ENCODE results near the gene PHLDA2. TPM values are rescaled to one million over a fixed set of nuclear protein-coding genes. Genes with fewer than 3 reads are reported as not detected.

PHLDA2 gene
- total and polyA plus RNA-seq, 7 donors: 1.7 to 37.9 (median 35.4) TPM; not detected in 3

DNA sequence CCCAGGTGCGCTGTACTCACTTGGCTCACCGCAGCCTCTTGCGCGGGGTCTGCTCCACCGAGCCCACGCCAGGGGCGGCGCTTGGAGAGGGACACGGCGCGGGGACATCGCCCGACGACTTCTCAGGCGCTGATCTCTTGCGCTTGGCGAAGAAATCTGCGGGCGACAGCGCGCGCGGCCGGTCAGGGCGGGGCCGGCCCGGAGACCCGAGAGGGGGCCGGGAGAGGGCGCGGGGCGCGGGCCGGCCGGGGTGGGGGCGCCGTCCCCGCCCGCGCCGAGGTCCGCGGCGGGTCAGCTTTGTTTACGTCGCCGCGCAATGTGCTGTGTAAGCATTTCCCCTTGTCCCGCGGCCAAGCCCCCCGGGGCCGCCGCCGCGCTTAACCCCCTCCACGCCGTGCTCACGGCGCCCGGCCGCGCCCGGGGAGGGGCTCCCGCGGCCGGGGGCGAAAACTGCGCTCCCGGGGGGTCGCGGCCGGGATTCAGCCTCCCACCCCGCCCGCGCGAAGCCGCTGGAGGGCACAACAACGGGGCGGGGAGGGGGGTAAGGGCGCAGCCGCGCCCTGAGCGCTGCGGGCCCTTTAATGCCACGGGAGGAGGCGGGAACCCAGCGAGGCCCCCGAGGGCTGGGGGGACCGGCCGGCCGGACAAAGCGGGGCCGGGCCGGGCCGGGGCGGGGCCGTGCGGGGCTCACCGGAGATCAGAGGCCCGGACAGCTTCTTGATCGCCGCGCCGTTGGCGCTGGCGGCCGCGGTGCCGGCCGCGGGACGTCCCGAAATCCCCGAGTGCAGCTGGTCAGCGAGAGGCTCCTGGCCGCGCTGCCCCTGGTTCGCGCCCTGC lies 45.0 kb downstream of the PHLDA2 start:
- WGBS, 2 donors: 1% methylated on average over 119 of the region's 119 CpGs
- Histone ChIP-seq H3K27ac (peak overlapping the region; percentile 91 to 96 (median 94)), H3K27me3 (no peaks in the 10 kb centered on the region), H3K9me3 (no peaks in the 10 kb centered on the region), H3K4me1 (peaks cover 0 to 48% (median 38%) of the 10 kb centered on the region in 4 donors), H3K4me3 (peak overlapping the region; percentile 61 to 98 (median 92)), H3K36me3 (peaks cover 0 to 3% (median under 1%) of the 10 kb centered on the region in 4 donors)
- intact Hi-C loops (cut with DNase I): loop anchor here (1.0 to 2.0 kb wide), 4 partner anchors 47 to 208 kb away; no protein-coding TSS in a partner anchor
- TF ChIP-seq POLR2AphosphoS5 (IDR thresholded peaks at IDR 0.05) (peak in 2 of 4 donors; percentile 54 to 66), POLR2A (IDR thresholded peaks at IDR 0.05) (no peak), EP300 (IDR thresholded peaks at IDR 0.05) (no peak)
- TF ChIP-seq, protein P1, sequence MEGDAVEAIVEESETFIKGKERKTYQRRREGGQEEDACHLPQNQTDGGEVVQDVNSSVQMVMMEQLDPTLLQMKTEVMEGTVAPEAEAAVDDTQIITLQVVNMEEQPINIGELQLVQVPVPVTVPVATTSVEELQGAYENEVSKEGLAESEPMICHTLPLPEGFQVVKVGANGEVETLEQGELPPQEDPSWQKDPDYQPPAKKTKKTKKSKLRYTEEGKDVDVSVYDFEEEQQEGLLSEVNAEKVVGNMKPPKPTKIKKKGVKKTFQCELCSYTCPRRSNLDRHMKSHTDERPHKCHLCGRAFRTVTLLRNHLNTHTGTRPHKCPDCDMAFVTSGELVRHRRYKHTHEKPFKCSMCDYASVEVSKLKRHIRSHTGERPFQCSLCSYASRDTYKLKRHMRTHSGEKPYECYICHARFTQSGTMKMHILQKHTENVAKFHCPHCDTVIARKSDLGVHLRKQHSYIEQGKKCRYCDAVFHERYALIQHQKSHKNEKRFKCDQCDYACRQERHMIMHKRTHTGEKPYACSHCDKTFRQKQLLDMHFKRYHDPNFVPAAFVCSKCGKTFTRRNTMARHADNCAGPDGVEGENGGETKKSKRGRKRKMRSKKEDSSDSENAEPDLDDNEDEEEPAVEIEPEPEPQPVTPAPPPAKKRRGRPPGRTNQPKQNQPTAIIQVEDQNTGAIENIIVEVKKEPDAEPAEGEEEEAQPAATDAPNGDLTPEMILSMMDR (IDR thresholded peaks at IDR 0.05): no peak
- peak; percentile 88 for DNase-seq

DNA sequence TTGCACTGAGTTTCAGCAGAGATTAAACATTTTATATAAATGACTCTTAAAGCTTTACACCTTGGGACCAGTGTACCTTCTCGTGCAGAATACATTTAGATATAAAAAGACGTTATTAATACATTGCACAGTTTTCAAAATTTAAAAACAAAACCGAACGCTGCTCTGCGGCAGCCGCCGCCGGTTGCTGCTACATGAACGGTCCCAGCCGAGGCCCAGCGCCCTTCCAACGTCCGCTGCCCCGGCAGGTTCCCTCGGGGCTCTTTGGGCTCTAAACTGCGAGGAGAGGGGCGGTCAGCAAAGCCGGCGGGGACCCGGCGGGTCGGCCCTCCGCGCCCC lies 45.6 kb downstream of the PHLDA2 start:
- no peaks in the 10 kb centered on the region for H3K27me3 ChIP-seq
- peaks cover 0 to 48% (median 38%) of the 10 kb centered on the region in 4 donors for H3K4me1 ChIP-seq
- 4 to 15% methylated on average over 24 of the region's 24 CpGs for WGBS, 2 donors
- H3K4me3 ChIP-seq: peak overlapping the region; percentile 61 to 98 (median 92)
- H3K36me3 ChIP-seq: peaks cover 0 to 9% (median 3%) of the 10 kb centered on the region in 4 donors
- no peak for DNase-seq
- H3K27ac ChIP-seq: peak overlapping the region; percentile 91 to 96 (median 94)
- no peak for TF ChIP-seq EP300 (IDR thresholded peaks at IDR 0.05)
- TF ChIP-seq POLR2A (IDR thresholded peaks at IDR 0.05): no peak
- TF ChIP-seq, protein P1 (IDR thresholded peaks at IDR 0.05): no peak
- TF ChIP-seq POLR2AphosphoS5 (IDR thresholded peaks at IDR 0.05): no peak
- no peaks in the 10 kb centered on the region for H3K9me3 ChIP-seq
- intact Hi-C loops (cut with DNase I): loop anchor here (1.0 kb wide), 1 partner anchor 207 kb away; no protein-coding TSS in a partner anchor

DNA sequence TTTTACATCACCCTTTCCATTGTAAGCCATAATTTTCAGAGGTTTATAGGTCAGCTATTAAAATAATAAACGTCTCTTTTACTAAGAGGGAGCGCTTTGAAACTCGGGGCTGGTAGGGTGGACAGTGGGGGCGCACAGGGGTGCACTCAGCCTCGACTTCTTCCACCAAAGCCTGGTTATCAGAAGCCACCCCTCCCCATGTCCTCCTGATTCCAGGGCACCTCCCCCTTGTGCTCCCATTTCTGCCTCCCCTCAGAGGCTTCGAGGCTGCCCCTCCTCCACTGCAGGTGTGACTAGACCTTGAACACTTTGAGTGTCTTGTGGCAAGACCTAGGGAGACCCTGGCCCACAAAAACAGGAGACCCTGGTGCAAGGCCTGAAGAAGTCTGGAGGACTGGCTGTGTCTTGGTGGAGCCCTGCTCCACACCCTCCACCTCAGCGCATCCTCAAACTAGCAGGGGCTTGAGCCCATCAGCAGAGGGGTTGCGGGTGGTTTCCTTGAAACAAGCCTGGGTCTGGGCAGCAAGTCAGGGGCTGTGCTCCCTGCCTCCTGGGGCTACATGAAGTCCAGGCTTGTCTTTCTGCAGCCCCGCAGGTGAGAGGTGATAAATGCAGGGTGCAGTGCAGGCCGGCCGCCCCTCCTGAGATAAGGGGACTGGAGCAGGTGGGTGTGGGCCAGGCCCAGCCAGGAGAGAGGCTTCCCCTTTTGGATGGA lies 46.7 kb downstream of the PHLDA2 start:
- Histone ChIP-seq H3K27me3 (no peaks in the 10 kb centered on the region), H3K9me3 (no peaks in the 10 kb centered on the region), H3K4me3 (peak overlapping the region in 2 of 4 donors; percentile 93 to 98), H3K27ac (peak overlapping the region in 3 of 4 donors; percentile 21 to 96 (median 91)), H3K4me1 (peaks cover 0 to 41% (median 31%) of the 10 kb centered on the region in 4 donors), H3K36me3 (peaks cover 0 to 11% (median 4%) of the 10 kb centered on the region in 4 donors)
- DNase-seq: no peak
- intact Hi-C loops (cut with DNase I): loop anchor here (1.0 kb wide), 1 partner anchor 206 kb away; no protein-coding TSS in a partner anchor
- no peak for TF ChIP-seq POLR2AphosphoS5 (IDR thresholded peaks at IDR 0.05)
- 62 to 77% methylated on average over 11 of the region's 11 CpGs for WGBS, 2 donors

DNA sequence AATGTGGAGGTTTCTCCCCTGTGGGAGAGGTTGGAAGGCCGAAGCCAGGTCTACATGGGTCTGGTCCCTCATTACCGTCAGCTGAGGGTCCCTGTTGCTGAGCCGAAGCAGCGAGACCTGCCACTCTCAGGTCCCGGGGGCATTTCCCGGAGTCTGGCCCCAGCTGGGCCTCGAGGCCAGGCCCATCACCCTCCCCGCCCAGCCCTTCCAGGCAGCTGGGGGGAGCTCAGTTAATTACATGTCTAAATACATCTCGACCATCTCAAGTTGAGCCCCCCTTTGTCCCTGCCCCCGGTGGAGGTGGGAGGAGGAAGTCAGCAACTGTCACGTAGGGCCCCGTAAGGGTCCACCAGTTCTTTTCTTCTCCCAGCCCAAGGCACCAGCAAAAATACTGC lies 47.2 kb downstream of the PHLDA2 start:
- WGBS, 2 donors: 70 to 80% methylated on average over 12 of the region's 12 CpGs
- Histone ChIP-seq H3K36me3 (peaks cover 0 to 11% (median 4%) of the 10 kb centered on the region in 4 donors), H3K4me1 (peaks cover 0 to 39% (median 31%) of the 10 kb centered on the region in 4 donors), H3K27ac (peak overlapping the region in 3 of 4 donors; percentile 21 to 91 (median 33)), H3K4me3 (no peak overlapping the region), H3K27me3 (no peaks in the 10 kb centered on the region), H3K9me3 (no peaks in the 10 kb centered on the region)
- TF ChIP-seq POLR2AphosphoS5 (IDR thresholded peaks at IDR 0.05): no peak
- no peak for TF ChIP-seq EP300 (IDR thresholded peaks at IDR 0.05)
- TF ChIP-seq, protein P1 (IDR thresholded peaks at IDR 0.05): no peak
- no peak for TF ChIP-seq POLR2A (IDR thresholded peaks at IDR 0.05)
- DNase-seq: no peak
- intact Hi-C loops (cut with DNase I): no loop called here
